ENCODE measurements around the gene PLXNA4. TPM values are rescaled to one million over a fixed set of nuclear protein-coding genes. Genes with fewer than 3 reads are reported as not detected.

PLXNA4 gene
- total and polyA plus RNA-seq, 2 donors from 2014 or later: 0.17 to 3.5 TPM

DNA sequence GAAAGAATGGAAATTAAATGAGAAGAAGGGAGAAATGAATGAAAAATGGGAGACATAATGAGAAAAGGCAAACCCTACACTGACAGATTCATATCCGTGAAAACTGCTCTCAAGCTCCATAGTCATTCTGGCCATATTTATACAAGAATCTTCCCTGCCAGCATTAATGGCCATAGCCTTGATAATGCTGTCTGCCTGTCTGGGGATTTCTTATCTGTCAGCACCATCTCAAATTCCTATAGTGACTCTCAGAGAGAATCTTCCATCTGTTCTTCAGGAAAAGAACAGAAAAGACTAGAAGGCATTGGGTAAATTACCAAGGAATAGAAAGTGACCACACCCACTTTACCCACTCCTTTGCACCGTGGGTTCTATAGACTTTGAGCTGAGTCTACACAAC is 295.9 kb downstream of the PLXNA4 start:
- no peak for DNase-seq
- H3K9me3 ChIP-seq (ENCODE audit: control insufficient read depth in 2 of 3, insufficient read depth in 1 of 3, low read length in 3 of 3): no peaks in the 10 kb centered on the region
- no peak overlapping the region for H3K9ac ChIP-seq (ENCODE audit: low read length in 3 of 3)
- intact Hi-C loops (cut with DNase I): no loop called here
- H3K36me3 ChIP-seq (ENCODE audit: control insufficient read depth in 2 of 3, insufficient read depth in 3 of 3, low read length in 3 of 3): no peaks in the 10 kb centered on the region
- no peak for FAIRE-seq
- no peak overlapping the region for H3K27ac ChIP-seq (ENCODE audit: low read depth in 2 of 2, low read length in 2 of 2)
- peaks cover 0 to 24% (median 10%) of the 10 kb centered on the region in 3 donors for H3K4me1 ChIP-seq (ENCODE audit: control insufficient read depth in 2 of 3, insufficient read depth in 2 of 3, low read depth in 1 of 3, low read length in 3 of 3)
- TF ChIP-seq, protein P1, sequence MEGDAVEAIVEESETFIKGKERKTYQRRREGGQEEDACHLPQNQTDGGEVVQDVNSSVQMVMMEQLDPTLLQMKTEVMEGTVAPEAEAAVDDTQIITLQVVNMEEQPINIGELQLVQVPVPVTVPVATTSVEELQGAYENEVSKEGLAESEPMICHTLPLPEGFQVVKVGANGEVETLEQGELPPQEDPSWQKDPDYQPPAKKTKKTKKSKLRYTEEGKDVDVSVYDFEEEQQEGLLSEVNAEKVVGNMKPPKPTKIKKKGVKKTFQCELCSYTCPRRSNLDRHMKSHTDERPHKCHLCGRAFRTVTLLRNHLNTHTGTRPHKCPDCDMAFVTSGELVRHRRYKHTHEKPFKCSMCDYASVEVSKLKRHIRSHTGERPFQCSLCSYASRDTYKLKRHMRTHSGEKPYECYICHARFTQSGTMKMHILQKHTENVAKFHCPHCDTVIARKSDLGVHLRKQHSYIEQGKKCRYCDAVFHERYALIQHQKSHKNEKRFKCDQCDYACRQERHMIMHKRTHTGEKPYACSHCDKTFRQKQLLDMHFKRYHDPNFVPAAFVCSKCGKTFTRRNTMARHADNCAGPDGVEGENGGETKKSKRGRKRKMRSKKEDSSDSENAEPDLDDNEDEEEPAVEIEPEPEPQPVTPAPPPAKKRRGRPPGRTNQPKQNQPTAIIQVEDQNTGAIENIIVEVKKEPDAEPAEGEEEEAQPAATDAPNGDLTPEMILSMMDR (IDR thresholded peaks at IDR 0.05; ENCODE audit: borderline replicate concordance, extremely low read depth, insufficient read depth): no peak
- no peaks in the 10 kb centered on the region for H3K27me3 ChIP-seq (ENCODE audit: control insufficient read depth, insufficient read depth, low read length)
- no peak overlapping the region for H3K4me3 ChIP-seq (ENCODE audit: low read length in 3 of 3)

DNA sequence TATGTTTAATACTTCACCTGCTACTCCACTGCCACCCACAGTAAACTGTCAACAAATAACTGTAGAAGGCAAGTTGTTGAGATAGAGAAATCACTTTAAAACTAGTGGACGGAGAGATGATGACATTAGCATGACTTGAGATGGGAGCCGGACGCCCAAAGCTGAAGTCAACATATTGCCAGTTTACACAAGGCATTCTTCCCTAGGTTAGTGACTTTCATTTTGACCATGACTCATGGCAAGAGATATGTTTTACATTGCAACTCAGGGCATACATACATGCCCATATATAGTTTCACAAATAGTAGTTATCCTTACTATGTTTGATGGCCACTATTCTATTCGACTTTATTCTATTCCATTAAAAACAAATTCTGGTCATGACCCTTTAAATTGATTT is 296.6 kb downstream of the PLXNA4 start:
- no peak for FAIRE-seq
- H3K36me3 ChIP-seq (ENCODE audit: control insufficient read depth in 2 of 3, insufficient read depth in 3 of 3, low read length in 3 of 3): no peaks in the 10 kb centered on the region
- no peak overlapping the region for H3K27ac ChIP-seq (ENCODE audit: low read depth in 2 of 2, low read length in 2 of 2)
- no peak overlapping the region for H3K4me3 ChIP-seq (ENCODE audit: low read length in 3 of 3)
- no peak for DNase-seq
- TF ChIP-seq, protein P1 (IDR thresholded peaks at IDR 0.05; ENCODE audit: borderline replicate concordance, extremely low read depth, insufficient read depth): no peak
- no peak overlapping the region for H3K9ac ChIP-seq (ENCODE audit: low read length in 3 of 3)
- H3K9me3 ChIP-seq (ENCODE audit: control insufficient read depth in 2 of 3, insufficient read depth in 1 of 3, low read length in 3 of 3): no peaks in the 10 kb centered on the region
- peaks cover 0 to 24% (median 10%) of the 10 kb centered on the region in 3 donors for H3K4me1 ChIP-seq (ENCODE audit: control insufficient read depth in 2 of 3, insufficient read depth in 2 of 3, low read depth in 1 of 3, low read length in 3 of 3)
- intact Hi-C loops (cut with DNase I): no loop called here
- no peaks in the 10 kb centered on the region for H3K27me3 ChIP-seq (ENCODE audit: control insufficient read depth, insufficient read depth, low read length)

DNA sequence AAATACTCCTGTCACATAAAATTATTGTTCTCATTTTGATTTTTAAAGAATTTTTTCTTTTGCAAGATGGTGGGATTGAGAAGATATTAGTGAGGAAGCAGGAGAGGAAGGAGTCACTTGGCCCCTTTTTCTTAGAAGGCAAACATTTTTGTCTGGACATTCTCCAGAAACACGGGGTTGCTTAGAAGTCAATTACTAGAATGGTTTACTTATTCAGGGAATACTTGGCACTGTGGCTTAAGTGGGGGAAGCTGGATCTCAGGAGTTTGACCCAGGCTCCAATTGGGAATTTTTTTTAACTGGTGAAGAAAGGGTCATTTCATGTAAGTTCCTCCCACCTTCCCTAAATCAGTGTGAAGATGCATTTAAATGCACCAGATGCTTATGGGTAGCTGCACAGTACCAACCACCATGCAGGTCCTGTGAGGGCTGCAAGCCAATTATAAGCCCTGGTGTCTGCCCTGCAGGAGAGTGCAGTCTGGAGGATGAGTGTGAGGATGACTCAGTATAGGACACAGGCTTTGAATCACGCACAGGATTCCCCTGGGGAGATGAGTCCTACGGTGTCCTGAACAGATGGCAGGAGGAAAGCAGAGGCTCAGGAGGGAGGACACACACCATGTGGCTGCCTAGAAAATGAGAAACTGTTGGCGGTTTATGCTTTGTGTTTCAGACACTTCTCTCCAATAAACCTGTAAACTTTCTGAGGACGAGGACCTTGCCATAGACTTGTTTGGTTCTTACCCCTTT is 299.1 kb downstream of the PLXNA4 start:
- peak overlapping the region in 1 of 3 donors; percentile 14 for H3K4me3 ChIP-seq (ENCODE audit: low read length in 3 of 3)
- no peak overlapping the region for H3K9ac ChIP-seq (ENCODE audit: low read length in 3 of 3)
- peaks cover 0 to 24% (median 10%) of the 10 kb centered on the region in 3 donors for H3K4me1 ChIP-seq (ENCODE audit: control insufficient read depth in 2 of 3, insufficient read depth in 2 of 3, low read depth in 1 of 3, low read length in 3 of 3)
- H3K36me3 ChIP-seq (ENCODE audit: control insufficient read depth in 2 of 3, insufficient read depth in 3 of 3, low read length in 3 of 3): no peaks in the 10 kb centered on the region
- DNase-seq (peak in 2 of 5 donors; percentile 34 to 60), FAIRE-seq (peak; percentile 52)
- H3K27me3 ChIP-seq (ENCODE audit: control insufficient read depth, insufficient read depth, low read length): no peaks in the 10 kb centered on the region
- intact Hi-C loops (cut with DNase I): no loop called here
- H3K9me3 ChIP-seq (ENCODE audit: control insufficient read depth in 2 of 3, insufficient read depth in 1 of 3, low read length in 3 of 3): no peaks in the 10 kb centered on the region
- peak overlapping the region in 1 of 2 donors; percentile 29 for H3K27ac ChIP-seq (ENCODE audit: low read depth in 2 of 2, low read length in 2 of 2)
- TF ChIP-seq, protein P1 (IDR thresholded peaks at IDR 0.05; ENCODE audit: borderline replicate concordance, extremely low read depth, insufficient read depth): no peak
